WTC11 (cell line): ENCODE results near the gene ITPKB. TPM values are rescaled to one million over a fixed set of nuclear protein-coding genes. Genes with fewer than 3 reads are reported as not detected.

Experiments used
- ATAC-seq: fragments of 200-7000 bp; cut with Tn5 transposase; 2 replicates; pipeline ENCODE4 v1.10.0; 2021; ENCODE audit warnings: mild to moderate bottlenecking, moderate library complexity
- CTCF ChIA-PET: fragments of 300-600 bp; sonication (Branson Sonifier 250); formaldehyde crosslinking; loops from one replicate; lab custom pipeline; 2021; ENCODE audit warnings: antibody characterized with exemption; lab: Charles Lee
- POLR2A ChIA-PET: fragments of 350-600 bp; sonication (Branson Sonifier 250); formaldehyde crosslinking; loops from one replicate; lab custom pipeline; 2021; ENCODE audit warnings: antibody characterized with exemption; lab: Charles Lee
- DNase-seq: peaks from one replicate; pipeline ENCODE4 v3.0.0; 2021; ENCODE audit warnings: low spot score
- H3K27ac Mint-ChIP-seq: 2 replicates; pipeline ENCODE4 v1.8.0; 2021; ENCODE audit warnings: mixed read lengths
- H3K27me3 Mint-ChIP-seq: 2 replicates; pipeline ENCODE4 v1.8.0; 2021; ENCODE audit warnings: low read depth, mild to moderate bottlenecking, moderate library complexity, mixed read lengths
- H3K36me3 Mint-ChIP-seq: 2 replicates; pipeline ENCODE4 v1.8.0; 2021; ENCODE audit warnings: mixed read lengths
- H3K4me1 Mint-ChIP-seq: 2 replicates; pipeline ENCODE4 v1.8.0; 2022; ENCODE audit warnings: mixed read lengths
- H3K4me3 Mint-ChIP-seq: 2 replicates; pipeline ENCODE4 v1.8.0; 2021; ENCODE audit warnings: mild to moderate bottlenecking, moderate library complexity, mixed read lengths
- H3K9me3 Mint-ChIP-seq: 2 replicates; pipeline ENCODE4 v1.8.0; 2021; ENCODE audit warnings: mixed read lengths
- ETV6 ChIP-seq: sonication (generic); formaldehyde crosslinking; IDR thresholded peaks from 2 replicates; pipeline ENCODE4 v1.8.1; 2022; ENCODE audit warnings: mild to moderate bottlenecking, missing genetic modification reagents
- FOXK1 ChIP-seq: sonication (generic); formaldehyde crosslinking; IDR thresholded peaks from 2 replicates; pipeline ENCODE4 v1.8.0; 2022; ENCODE audit warnings: mild to moderate bottlenecking, moderate library complexity, missing genetic modification reagents
- FOXP1 ChIP-seq: sonication (generic); formaldehyde crosslinking; IDR thresholded peaks from 2 replicates; pipeline ENCODE4 v1.8.0; 2022; ENCODE audit warnings: missing genetic modification reagents, mild to moderate bottlenecking, moderate library complexity, borderline replicate concordance
- GABPB1 ChIP-seq: sonication (generic); formaldehyde crosslinking; IDR thresholded peaks from 2 replicates; pipeline ENCODE4 v1.8.1; 2023; ENCODE audit warnings: mild to moderate bottlenecking, missing genetic modification reagents
- GRHL2 ChIP-seq: fragments of 250-450 bp; sonication (Bioruptor Pico); IDR thresholded peaks from 2 replicates; pipeline ENCODE4 v1.8.0; 2022; ENCODE audit warnings: mild to moderate bottlenecking, moderate library complexity; ENCODE audit not compliant: insufficient replicate concordance, severe bottlenecking
- MYBL2 ChIP-seq: sonication (generic); formaldehyde crosslinking; IDR thresholded peaks from 2 replicates; pipeline ENCODE4 v1.8.1; 2023; ENCODE audit warnings: mild to moderate bottlenecking, moderate library complexity, missing genetic modification reagents
- NFYB ChIP-seq: sonication (generic); formaldehyde crosslinking; conservative IDR thresholded peaks from 2 replicates; pipeline ENCODE4 v1.8.0; 2022; ENCODE audit warnings: low read depth, missing genetic modification reagents
- OVOL2 ChIP-seq: fragments of 250-450 bp; sonication (Bioruptor Pico); IDR thresholded peaks from 2 replicates; pipeline ENCODE4 v1.9.0; 2021; ENCODE audit warnings: mild to moderate bottlenecking, borderline replicate concordance
- RORB ChIP-seq: fragments of 250-450 bp; sonication (Bioruptor Pico); IDR thresholded peaks from 2 replicates; pipeline ENCODE4 v1.9.0; 2021; ENCODE audit warnings: mild to moderate bottlenecking
- ZNF219 ChIP-seq: sonication (generic); formaldehyde crosslinking; IDR thresholded peaks from 2 replicates; pipeline ENCODE4 v1.8.0; 2023; ENCODE audit warnings: missing genetic modification reagents, mild to moderate bottlenecking, borderline replicate concordance
- ZNF232 ChIP-seq: sonication (generic); formaldehyde crosslinking; IDR thresholded peaks from 2 replicates; pipeline ENCODE4 v1.8.0; 2022; ENCODE audit warnings: mild to moderate bottlenecking, missing genetic modification reagents
- ZNF263 ChIP-seq: sonication (generic); formaldehyde crosslinking; IDR thresholded peaks from 2 replicates; pipeline ENCODE4 v1.8.1; 2022; ENCODE audit warnings: low read depth, mild to moderate bottlenecking, moderate library complexity, missing genetic modification reagents
- ZNF317 ChIP-seq: sonication (generic); formaldehyde crosslinking; IDR thresholded peaks from 2 replicates; pipeline ENCODE4 v1.8.1; 2023; ENCODE audit warnings: low read depth, mild to moderate bottlenecking, moderate library complexity, missing genetic modification reagents, borderline replicate concordance
- ZNF416 ChIP-seq: fragments of 250-450 bp; sonication (Bioruptor Pico); IDR thresholded peaks from 2 replicates; pipeline ENCODE4 v1.9.0; 2021; ENCODE audit warnings: mild to moderate bottlenecking, inconsistent platforms
- total RNA-seq: library from RNA; stranded (reverse); gene quantifications from 3 replicates; pipeline ENCODE4 v1.2.3, GENCODE V29; 2021
- TF ChIP-seq, protein P1 (sequence below): sonication (generic); formaldehyde crosslinking; IDR thresholded peaks from 2 replicates; pipeline ENCODE4 v1.8.1; 2023; ENCODE audit warnings: mild to moderate bottlenecking, missing genetic modification reagents, borderline replicate concordance
- TF ChIP-seq, protein P2 (sequence below): sonication (generic); formaldehyde crosslinking; IDR thresholded peaks from 2 replicates; pipeline ENCODE4 v1.8.1; 2022; ENCODE audit warnings: mild to moderate bottlenecking, missing genetic modification reagents, moderate library complexity, borderline replicate concordance
- TF ChIP-seq, protein P3 (sequence below): sonication (generic); formaldehyde crosslinking; IDR thresholded peaks from 2 replicates; pipeline ENCODE4 v1.8.1; 2022; ENCODE audit warnings: low read depth, missing genetic modification reagents, borderline replicate concordance
- TF ChIP-seq, protein P4 (sequence below): sonication (generic); formaldehyde crosslinking; IDR thresholded peaks from 2 replicates; pipeline ENCODE4 v1.8.0; 2022; ENCODE audit warnings: mild to moderate bottlenecking, missing genetic modification reagents
- TF ChIP-seq, protein P5 (sequence below): sonication (generic); formaldehyde crosslinking; conservative IDR thresholded peaks from 2 replicates; pipeline ENCODE4 v1.8.1; 2023; ENCODE audit warnings: mild to moderate bottlenecking, low read depth, missing genetic modification reagents, moderate library complexity

The ITPKB gene
- total RNA-seq, 1 experiment from 2014 or later, result 15.6 TPM

DNA sequence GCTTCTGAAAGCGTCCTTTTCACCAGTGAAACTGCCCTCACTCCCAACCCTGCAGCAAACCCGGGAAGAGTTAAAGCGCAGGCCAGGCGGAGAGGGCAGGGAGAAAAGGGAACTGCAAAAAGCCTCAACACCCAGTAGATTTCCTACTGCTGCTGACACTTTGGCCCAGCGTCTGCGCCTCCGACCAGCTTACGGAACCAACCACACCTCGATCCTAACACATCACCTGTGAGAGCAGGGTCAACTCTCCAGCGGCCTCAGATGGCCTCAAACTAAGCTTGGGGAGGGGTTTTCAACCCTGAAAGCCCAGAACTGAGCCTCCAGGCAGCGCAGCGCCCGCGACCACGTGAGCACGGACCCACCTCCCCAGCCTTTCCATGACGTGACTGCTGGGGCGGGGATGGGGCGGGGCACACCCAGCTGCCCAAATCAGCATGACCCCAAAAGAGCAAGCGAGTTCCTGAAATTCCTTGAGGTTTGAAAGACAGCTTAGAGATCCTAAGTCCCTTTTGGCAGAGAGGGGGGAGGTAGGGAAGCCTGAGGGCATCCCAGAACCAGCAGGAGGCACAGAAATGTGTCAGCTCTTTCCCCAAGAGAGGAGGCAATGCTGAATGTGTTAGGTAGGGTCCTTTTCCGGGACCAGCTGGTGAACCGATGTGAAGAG lies 59.1 kb downstream of the ITPKB start (continued):
- TF ChIP-seq ZNF317 (no peak), FOXK1 (CRISPR knock-in tag) (no peak), MYBL2 (CRISPR knock-in tag) (0 out of 2 replicates have a peak, but pooled peaks have one; percentile 49), RORB (CRISPR knock-in tag) (no peak), FOXP1 (CRISPR knock-in tag) (peak; percentile 26; the same call in 1 of the 2 replicates), GABPB1 (CRISPR knock-in tag) (no peak), ETV6 (peak; percentile 75; the same call in 1 of the 2 replicates)
- TF ChIP-seq, protein P1, sequence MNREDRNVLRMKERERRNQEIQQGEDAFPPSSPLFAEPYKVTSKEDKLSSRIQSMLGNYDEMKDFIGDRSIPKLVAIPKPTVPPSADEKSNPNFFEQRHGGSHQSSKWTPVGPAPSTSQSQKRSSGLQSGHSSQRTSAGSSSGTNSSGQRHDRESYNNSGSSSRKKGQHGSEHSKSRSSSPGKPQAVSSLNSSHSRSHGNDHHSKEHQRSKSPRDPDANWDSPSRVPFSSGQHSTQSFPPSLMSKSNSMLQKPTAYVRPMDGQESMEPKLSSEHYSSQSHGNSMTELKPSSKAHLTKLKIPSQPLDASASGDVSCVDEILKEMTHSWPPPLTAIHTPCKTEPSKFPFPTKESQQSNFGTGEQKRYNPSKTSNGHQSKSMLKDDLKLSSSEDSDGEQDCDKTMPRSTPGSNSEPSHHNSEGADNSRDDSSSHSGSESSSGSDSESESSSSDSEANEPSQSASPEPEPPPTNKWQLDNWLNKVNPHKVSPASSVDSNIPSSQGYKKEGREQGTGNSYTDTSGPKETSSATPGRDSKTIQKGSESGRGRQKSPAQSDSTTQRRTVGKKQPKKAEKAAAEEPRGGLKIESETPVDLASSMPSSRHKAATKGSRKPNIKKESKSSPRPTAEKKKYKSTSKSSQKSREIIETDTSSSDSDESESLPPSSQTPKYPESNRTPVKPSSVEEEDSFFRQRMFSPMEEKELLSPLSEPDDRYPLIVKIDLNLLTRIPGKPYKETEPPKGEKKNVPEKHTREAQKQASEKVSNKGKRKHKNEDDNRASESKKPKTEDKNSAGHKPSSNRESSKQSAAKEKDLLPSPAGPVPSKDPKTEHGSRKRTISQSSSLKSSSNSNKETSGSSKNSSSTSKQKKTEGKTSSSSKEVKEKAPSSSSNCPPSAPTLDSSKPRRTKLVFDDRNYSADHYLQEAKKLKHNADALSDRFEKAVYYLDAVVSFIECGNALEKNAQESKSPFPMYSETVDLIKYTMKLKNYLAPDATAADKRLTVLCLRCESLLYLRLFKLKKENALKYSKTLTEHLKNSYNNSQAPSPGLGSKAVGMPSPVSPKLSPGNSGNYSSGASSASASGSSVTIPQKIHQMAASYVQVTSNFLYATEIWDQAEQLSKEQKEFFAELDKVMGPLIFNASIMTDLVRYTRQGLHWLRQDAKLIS (CRISPR knock-in tag), result no peak
- TF ChIP-seq, protein P2, sequence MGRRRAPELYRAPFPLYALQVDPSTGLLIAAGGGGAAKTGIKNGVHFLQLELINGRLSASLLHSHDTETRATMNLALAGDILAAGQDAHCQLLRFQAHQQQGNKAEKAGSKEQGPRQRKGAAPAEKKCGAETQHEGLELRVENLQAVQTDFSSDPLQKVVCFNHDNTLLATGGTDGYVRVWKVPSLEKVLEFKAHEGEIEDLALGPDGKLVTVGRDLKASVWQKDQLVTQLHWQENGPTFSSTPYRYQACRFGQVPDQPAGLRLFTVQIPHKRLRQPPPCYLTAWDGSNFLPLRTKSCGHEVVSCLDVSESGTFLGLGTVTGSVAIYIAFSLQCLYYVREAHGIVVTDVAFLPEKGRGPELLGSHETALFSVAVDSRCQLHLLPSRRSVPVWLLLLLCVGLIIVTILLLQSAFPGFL (CRISPR knock-in tag), result no peak
- TF ChIP-seq, protein P3, sequence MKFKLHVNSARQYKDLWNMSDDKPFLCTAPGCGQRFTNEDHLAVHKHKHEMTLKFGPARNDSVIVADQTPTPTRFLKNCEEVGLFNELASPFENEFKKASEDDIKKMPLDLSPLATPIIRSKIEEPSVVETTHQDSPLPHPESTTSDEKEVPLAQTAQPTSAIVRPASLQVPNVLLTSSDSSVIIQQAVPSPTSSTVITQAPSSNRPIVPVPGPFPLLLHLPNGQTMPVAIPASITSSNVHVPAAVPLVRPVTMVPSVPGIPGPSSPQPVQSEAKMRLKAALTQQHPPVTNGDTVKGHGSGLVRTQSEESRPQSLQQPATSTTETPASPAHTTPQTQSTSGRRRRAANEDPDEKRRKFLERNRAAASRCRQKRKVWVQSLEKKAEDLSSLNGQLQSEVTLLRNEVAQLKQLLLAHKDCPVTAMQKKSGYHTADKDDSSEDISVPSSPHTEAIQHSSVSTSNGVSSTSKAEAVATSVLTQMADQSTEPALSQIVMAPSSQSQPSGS (CRISPR knock-in tag), result no peak
- TF ChIP-seq, protein P4, sequence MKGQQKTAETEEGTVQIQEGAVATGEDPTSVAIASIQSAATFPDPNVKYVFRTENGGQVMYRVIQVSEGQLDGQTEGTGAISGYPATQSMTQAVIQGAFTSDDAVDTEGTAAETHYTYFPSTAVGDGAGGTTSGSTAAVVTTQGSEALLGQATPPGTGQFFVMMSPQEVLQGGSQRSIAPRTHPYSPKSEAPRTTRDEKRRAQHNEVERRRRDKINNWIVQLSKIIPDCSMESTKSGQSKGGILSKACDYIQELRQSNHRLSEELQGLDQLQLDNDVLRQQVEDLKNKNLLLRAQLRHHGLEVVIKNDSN, result peak; percentile 92

DNA sequence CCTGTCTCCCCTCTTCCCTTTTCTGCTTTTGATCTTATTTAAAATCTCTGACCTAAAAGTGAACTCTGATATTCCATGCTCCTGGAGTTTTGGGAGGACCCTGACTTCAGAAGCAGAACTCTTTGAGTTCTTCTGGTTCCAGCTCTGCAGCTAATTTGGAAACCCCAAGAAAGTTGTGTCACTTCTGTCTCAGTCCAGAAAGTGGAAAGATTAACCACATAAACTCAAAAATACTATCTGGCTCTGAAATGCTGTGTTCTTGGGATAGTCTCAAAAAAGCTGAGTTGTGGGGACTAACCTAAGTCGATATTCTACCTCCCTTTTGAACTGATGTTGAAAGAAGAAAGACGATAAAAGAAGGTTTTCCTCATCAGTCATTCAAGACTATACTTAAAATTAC lies 59.8 kb downstream of the ITPKB start:
- DNase-seq (no peak), ATAC-seq (no peak)
- ChIA-PET POLR2A (interaction anchor here (1.1 to 1.3 kb wide), 2 partner anchors 25 to 59 kb away, joined by 3 to 6 read pairs; no protein-coding TSS in a partner anchor), CTCF (interaction anchor here (0.8 to 1.6 kb wide), 8 partner anchors 17 to 271 kb away, joined by 3 to 9 read pairs (median 4); partner anchors contain the start of gene PARP1)
- H3K36me3 Mint-ChIP-seq, result no peaks in the 10 kb centered on the region
- no peak overlapping the region for H3K27ac Mint-ChIP-seq
- no peaks in the 10 kb centered on the region for H3K9me3 Mint-ChIP-seq
- H3K4me1 Mint-ChIP-seq, result peaks cover 62% of the 10 kb centered on the region
- peaks cover 57% of the 10 kb centered on the region for H3K27me3 Mint-ChIP-seq
- H3K4me3 Mint-ChIP-seq, result peak overlapping the region; percentile 69
- TF ChIP-seq, protein P5, sequence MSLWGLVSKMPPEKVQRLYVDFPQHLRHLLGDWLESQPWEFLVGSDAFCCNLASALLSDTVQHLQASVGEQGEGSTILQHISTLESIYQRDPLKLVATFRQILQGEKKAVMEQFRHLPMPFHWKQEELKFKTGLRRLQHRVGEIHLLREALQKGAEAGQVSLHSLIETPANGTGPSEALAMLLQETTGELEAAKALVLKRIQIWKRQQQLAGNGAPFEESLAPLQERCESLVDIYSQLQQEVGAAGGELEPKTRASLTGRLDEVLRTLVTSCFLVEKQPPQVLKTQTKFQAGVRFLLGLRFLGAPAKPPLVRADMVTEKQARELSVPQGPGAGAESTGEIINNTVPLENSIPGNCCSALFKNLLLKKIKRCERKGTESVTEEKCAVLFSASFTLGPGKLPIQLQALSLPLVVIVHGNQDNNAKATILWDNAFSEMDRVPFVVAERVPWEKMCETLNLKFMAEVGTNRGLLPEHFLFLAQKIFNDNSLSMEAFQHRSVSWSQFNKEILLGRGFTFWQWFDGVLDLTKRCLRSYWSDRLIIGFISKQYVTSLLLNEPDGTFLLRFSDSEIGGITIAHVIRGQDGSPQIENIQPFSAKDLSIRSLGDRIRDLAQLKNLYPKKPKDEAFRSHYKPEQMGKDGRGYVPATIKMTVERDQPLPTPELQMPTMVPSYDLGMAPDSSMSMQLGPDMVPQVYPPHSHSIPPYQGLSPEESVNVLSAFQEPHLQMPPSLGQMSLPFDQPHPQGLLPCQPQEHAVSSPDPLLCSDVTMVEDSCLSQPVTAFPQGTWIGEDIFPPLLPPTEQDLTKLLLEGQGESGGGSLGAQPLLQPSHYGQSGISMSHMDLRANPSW (CRISPR knock-in tag), result no peak
- TF ChIP-seq NFYB (CRISPR knock-in tag) (no peak), MYBL2 (CRISPR knock-in tag) (no peak), ZNF416 (CRISPR knock-in tag) (no peak), ETV6 (no peak), ZNF317 (no peak), GRHL2 (CRISPR knock-in tag) (no peak), ZNF232 (CRISPR knock-in tag) (no peak), OVOL2 (CRISPR knock-in tag) (no peak), ZNF219 (CRISPR knock-in tag) (no peak), ZNF263 (no peak)
- TF ChIP-seq, protein P4, result no peak
- TF ChIP-seq, protein P3 (CRISPR knock-in tag), result no peak
